H1 (cell line): Measurements from ENCODE around the gene STAG1. TPM values are rescaled to one million over a fixed set of nuclear protein-coding genes. Genes with fewer than 3 reads are reported as not detected.

ENCODE experiments used
- CTCF ChIA-PET: fragments of 300-600 bp; sonication (Branson Sonifier 250); formaldehyde crosslinking; loops from one replicate; lab custom pipeline; 2021; ENCODE audit not compliant: partially characterized antibody; lab: Charles Lee
- POLR2A ChIA-PET: fragments of 300-600 bp; sonication (Branson Sonifier 250); formaldehyde crosslinking; loops from one replicate; lab custom pipeline; 2021; ENCODE audit warnings: inconsistent platforms; ENCODE audit not compliant: partially characterized antibody; lab: Charles Lee
- DNase-seq, 2 experiments: peaks; one replicate each; pipeline versions ENCODE4 v3.0.0 to v3.0.0-alpha.2; 2010 to 2022; ENCODE audit warnings: low spot score in 2 of 2, low read depth in 1 of 2, mixed read lengths in 1 of 2
- FAIRE-seq: peaks from 2 replicates; lab custom pipeline; 2011; peaks lifted over from hg19 to GRCh38; lab: Jason Lieb, UNC
- H2AFZ ChIP-seq: 2 replicates; pipeline ENCODE4 v1.8.1; 2012; ENCODE audit warnings: low read length, inconsistent platforms
- H2AK5ac ChIP-seq: 2 replicates; pipeline ENCODE4 v1.6.1; 2013; ENCODE audit warnings: low read depth, low read length
- H2BK120ac ChIP-seq: replicated peaks from 2 replicates; pipeline ENCODE3; 2013; ENCODE audit warnings: low read depth, low read length, inconsistent platforms
- H2BK12ac ChIP-seq: 2 replicates; pipeline ENCODE4 v1.6.1; 2013; ENCODE audit warnings: low read depth, low read length
- H2BK15ac ChIP-seq: 2 replicates; pipeline ENCODE4 v1.6.1; 2013; ENCODE audit warnings: low read length
- H2BK20ac ChIP-seq: 2 replicates; pipeline ENCODE4 v1.6.1; 2013; ENCODE audit warnings: low read length
- H2BK5ac ChIP-seq: 2 replicates; pipeline ENCODE4 v1.6.1; 2013; ENCODE audit warnings: low read depth, low read length
- H3K14ac ChIP-seq: 2 replicates; pipeline ENCODE4 v1.6.1; 2013; ENCODE audit warnings: inconsistent platforms; ENCODE audit not compliant: insufficient read length
- H3K18ac ChIP-seq: 2 replicates; pipeline ENCODE4 v1.6.1; 2013; ENCODE audit warnings: low read length; ENCODE audit errors: extremely low read depth
- H3K23ac ChIP-seq: 2 replicates; pipeline ENCODE4 v1.6.1; 2013; ENCODE audit warnings: inconsistent platforms; ENCODE audit not compliant: insufficient read length
- H3K23me2 ChIP-seq: 2 replicates; pipeline ENCODE4 v1.6.1; 2013; ENCODE audit warnings: low read depth, low read length
- H3K27ac ChIP-seq: 2 replicates; pipeline ENCODE4 v1.6.1; 2011; ENCODE audit warnings: low read depth, low read length, inconsistent platforms
- H3K27me3 ChIP-seq, 4 experiments: replicated peaks in 1 of 4; 1 replicate in 1 of 4; 2 replicates in 3 of 4; pipeline versions ENCODE4 v1.6.1 to v1.8.1; 2011 to 2013; ENCODE audit warnings: low read length in 3 of 4, mild to moderate bottlenecking in 3 of 4, inconsistent platforms in 2 of 4, mixed read lengths in 2 of 4, moderate library complexity in 1 of 4; ENCODE audit not compliant: control insufficient read depth in 3 of 4, insufficient read depth in 3 of 4; ENCODE audit errors: extremely low read depth in 1 of 4
- H3K36me3 ChIP-seq, 4 experiments: 2 replicates each; pipeline versions ENCODE4 v1.6.1 to v1.8.1; 2011 to 2013; ENCODE audit warnings: mild to moderate bottlenecking in 4 of 4, low read length in 3 of 4, moderate library complexity in 2 of 4, control low read depth in 1 of 4, inconsistent platforms in 1 of 4; ENCODE audit not compliant: insufficient read depth in 4 of 4, control insufficient read depth in 2 of 4
- H3K4ac ChIP-seq: replicated peaks from 2 replicates; pipeline ENCODE3; 2013; ENCODE audit warnings: low read length, low read depth, mixed read lengths, inconsistent platforms; ENCODE audit not compliant: insufficient read length
- H3K4me1 ChIP-seq, 4 experiments: replicated peaks in 1 of 4; 1 replicate in 1 of 4; 2 replicates in 3 of 4; pipeline versions ENCODE4 v1.6.1 to v1.8.1; 2011 to 2013; ENCODE audit warnings: low read length in 3 of 4, inconsistent platforms in 2 of 4, mixed read lengths in 1 of 4; ENCODE audit not compliant: insufficient read depth in 4 of 4, control insufficient read depth in 3 of 4
- H3K4me2 ChIP-seq, 2 experiments: 2 replicates each; pipeline versions ENCODE4 v1.6.1 to v1.8.1; 2011 to 2013; ENCODE audit warnings: low read depth in 2 of 2, low read length in 2 of 2, control low read depth in 1 of 2, inconsistent platforms in 1 of 2, mild to moderate bottlenecking in 1 of 2; ENCODE audit not compliant: insufficient read depth in 1 of 2
- H3K4me3 ChIP-seq, 4 experiments: fragments of 200-600, 300-600 bp in 1 of 4; sonication (generic), shearing (Covaris generic), sonication (Bioruptor Twin) in 1 of 4; 2 replicates each; pipeline versions ENCODE4 v1.5.1 to v1.8.1; 2011 to 2016; ENCODE audit warnings: low read length in 4 of 4, low read depth in 3 of 4, control low read depth in 2 of 4, inconsistent platforms in 2 of 4, mild to moderate bottlenecking in 2 of 4, mixed read lengths in 1 of 4, moderate library complexity in 1 of 4; ENCODE audit not compliant: insufficient read depth in 2 of 4; ENCODE audit errors: extremely low read depth in 1 of 4
- H3K56ac ChIP-seq: replicated peaks from 2 replicates; pipeline ENCODE3; 2013; ENCODE audit warnings: low read depth, mild to moderate bottlenecking, mixed read lengths, low read length, inconsistent platforms; ENCODE audit not compliant: insufficient read length
- H3K79me1 ChIP-seq: 2 replicates; pipeline ENCODE4 v1.6.1; 2013; ENCODE audit warnings: low read depth, low read length, control low read depth
- H3K79me2 ChIP-seq, 2 experiments: 2 replicates each; pipeline versions ENCODE4 v1.6.1 to v1.8.1; 2012 to 2013; ENCODE audit warnings: low read length in 2 of 2, mild to moderate bottlenecking in 2 of 2, inconsistent platforms in 1 of 2; ENCODE audit not compliant: insufficient read depth in 2 of 2, control insufficient read depth in 1 of 2
- H3K9ac ChIP-seq, 4 experiments: replicated peaks in 1 of 4; 1 replicate in 1 of 4; 2 replicates in 3 of 4; pipeline versions ENCODE4 v1.6.1 to v1.8.1; 2011 to 2013; ENCODE audit warnings: low read depth in 3 of 4, low read length in 3 of 4, control low read depth in 2 of 4, mild to moderate bottlenecking in 2 of 4, moderate library complexity in 2 of 4, inconsistent platforms in 1 of 4; ENCODE audit errors: extremely low read depth in 1 of 4
- H3K9me3 ChIP-seq, 2 experiments: 2 replicates each; pipeline versions ENCODE4 v1.6.1 to v1.8.1; 2012 to 2013; ENCODE audit warnings: mild to moderate bottlenecking in 2 of 2, moderate library complexity in 2 of 2, control low read depth in 1 of 2, inconsistent platforms in 1 of 2, low read depth in 1 of 2, low read length in 1 of 2, mixed read lengths in 1 of 2; ENCODE audit not compliant: insufficient read depth in 2 of 2
- H4K20me1 ChIP-seq, 2 experiments: replicated peaks in 1 of 2; 2 replicates each; pipeline versions ENCODE3 to v1.8.1; 2011 to 2013; ENCODE audit warnings: inconsistent platforms in 2 of 2, low read length in 2 of 2, mild to moderate bottlenecking in 1 of 2; ENCODE audit not compliant: insufficient read depth in 2 of 2, control insufficient read depth in 1 of 2
- H4K5ac ChIP-seq: 2 replicates; pipeline ENCODE4 v1.6.1; 2013; ENCODE audit warnings: low read length, low read depth, mixed read lengths, inconsistent platforms; ENCODE audit not compliant: insufficient read length
- H4K8ac ChIP-seq: 2 replicates; pipeline ENCODE4 v1.8.0; 2013; ENCODE audit warnings: mild to moderate bottlenecking, moderate library complexity, low read length, inconsistent platforms; ENCODE audit not compliant: insufficient read depth; ENCODE audit errors: extremely low read depth
- H4K91ac ChIP-seq: replicated peaks from 2 replicates; pipeline ENCODE3; 2013; ENCODE audit warnings: low read length, mixed read lengths, inconsistent platforms; ENCODE audit not compliant: insufficient read length
- BCL11A ChIP-seq, 2 experiments: IDR thresholded peaks; one replicate each; pipeline ENCODE4 v1.6.1; 2011; ENCODE audit warnings: low read depth in 2 of 2, low read length in 2 of 2, mild to moderate bottlenecking in 2 of 2
- CEBPB ChIP-seq: IDR thresholded peaks from 2 replicates; pipeline ENCODE4 v1.6.1; 2012; ENCODE audit warnings: low read depth, low read length
- EZH2 ChIP-seq: fragments of 200-600 bp; sonication (generic); IDR thresholded peaks from 2 replicates; pipeline ENCODE4 v1.7.1; 2012; ENCODE audit warnings: low read depth, mild to moderate bottlenecking, moderate library complexity, low read length, inconsistent platforms; ENCODE audit not compliant: severe bottlenecking
- HDAC6 ChIP-seq: IDR thresholded peaks from one replicate; pipeline ENCODE4 v1.7.1; 2012; ENCODE audit warnings: low read depth, mild to moderate bottlenecking, inconsistent platforms, low read length, moderate library complexity
- JUN ChIP-seq: IDR thresholded peaks from 2 replicates; pipeline ENCODE4 v1.6.1; 2011; ENCODE audit warnings: low read depth, mild to moderate bottlenecking, improper control_type of control experiment, low read length
- NANOG ChIP-seq: IDR thresholded peaks from 2 replicates; pipeline ENCODE4 v1.6.1; 2011; ENCODE audit warnings: low read length, low read depth, mild to moderate bottlenecking, inconsistent platforms; ENCODE audit not compliant: insufficient read depth, poor library complexity, severe bottlenecking
- NRF1 ChIP-seq: IDR thresholded peaks from 2 replicates; pipeline ENCODE4 v1.6.1; 2011; ENCODE audit warnings: mild to moderate bottlenecking, low read depth, low read length, improper control_type of control experiment
- POLR2AphosphoS5 ChIP-seq: IDR thresholded peaks from 2 replicates; pipeline ENCODE4 v1.6.1; 2011; ENCODE audit warnings: low read depth, low read length
- SUZ12 ChIP-seq: fragments of 200-600 bp; sonication (generic); IDR thresholded peaks from 2 replicates; pipeline ENCODE4 v1.6.1; 2012; ENCODE audit warnings: mild to moderate bottlenecking, inconsistent platforms, low read length, moderate library complexity, mixed read lengths
- TAF7 ChIP-seq: optimal IDR thresholded peaks from 2 replicates; pipeline ENCODE3; 2011; ENCODE audit warnings: low read depth, mild to moderate bottlenecking, inconsistent platforms, low read length, moderate library complexity, borderline replicate concordance
- TBP ChIP-seq: IDR thresholded peaks from 2 replicates; pipeline ENCODE4 v1.6.1; 2011; ENCODE audit warnings: low read depth, low read length, improper control_type of control experiment
- WGBS, 2 experiments: shearing (Covaris generic) in 1 of 2; methylation state at CpG; one replicate each; pipeline versions ENCODE4 v1.1.6 to v1.1.7; 2013 to 2015; ENCODE audit warnings: low lambda C conversion rate in 2 of 2, mixed read lengths in 2 of 2, inconsistent platforms in 1 of 2, low coverage in 1 of 2, missing lambda C conversion rate in 1 of 2; ENCODE audit not compliant: insufficient replicate concordance in 2 of 2, insufficient coverage in 1 of 2, insufficient read length in 1 of 2; ENCODE audit errors: extremely low coverage in 1 of 2, missing lambda C conversion rate in 1 of 2; 5-methylcytosine and 5-hydroxymethylcytosine counted together
- polyA plus RNA-seq, 7 experiments: library from polyadenylated mRNA; depleted of rRNA in 3 of 7; stranded (reverse) in 5 of 7; unstranded in 2 of 7; fragments of >200 nt in 5 of 7; fragments of 200-250 nt in 2 of 7; gene quantifications; 1 replicate in 5 of 7; 2 replicates in 1 of 7; 4 replicates in 1 of 7; pipeline versions ENCODE4 v1.2.1 to v1.2.3, GENCODE V29; 2011 to 2013; ENCODE audit warnings: missing spikeins in 2 of 7, mixed read lengths in 2 of 7
- total RNA-seq: library from RNA; stranded (reverse); fragmentation: NEBNext Ultra II Directional; extraction: Animal tissue kit (Norgen Biotek cat#: 25700); gene quantifications from 2 replicates; pipeline ENCODE4 v1.2.1, GENCODE V29; 2021
- TF ChIP-seq, protein P1 (sequence below): IDR thresholded peaks from 2 replicates; pipeline ENCODE4 v1.6.1; 2012; ENCODE audit warnings: inconsistent platforms

The STAG1 gene
- total and polyA plus RNA-seq, 2 of the 8 experiments (the other 6 are each of a cell fraction or from before 2014, with no cell fraction given), result 4.6 to 23.4 TPM

DNA sequence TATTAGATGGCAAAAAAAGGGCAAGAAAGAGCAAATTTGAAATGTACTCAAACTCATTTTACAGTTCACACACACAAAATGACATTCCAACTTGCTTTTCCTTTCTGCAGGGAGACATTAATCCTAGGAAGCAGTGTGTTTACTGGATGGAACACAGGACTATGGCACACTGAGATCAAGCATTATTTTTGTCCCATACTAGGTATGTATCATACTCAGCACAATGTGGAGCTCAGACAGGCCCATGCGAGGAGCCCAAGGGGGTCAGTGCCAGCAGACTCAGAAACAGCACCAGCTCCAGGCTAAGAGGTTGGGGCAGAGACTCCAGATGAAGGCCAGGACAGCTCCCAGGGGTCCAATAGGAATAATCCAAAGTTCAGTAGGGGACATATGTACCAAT, 36.0 kb upstream of the STAG1 start:
- no peak overlapping the region for H3K27ac ChIP-seq
- H3K79me2 ChIP-seq, result no peaks in the 10 kb centered on the region
- no peak overlapping the region for H2BK15ac ChIP-seq
- H2AK5ac ChIP-seq, result no peak overlapping the region
- H2AFZ ChIP-seq, result no peak overlapping the region
- no peak overlapping the region for H3K23ac ChIP-seq
- CTCF ChIA-PET, result interaction anchor here (1.2 to 1.5 kb wide), 2 partner anchors 36 to 81 kb away, joined by 3 read pairs; partner anchors contain the start of gene STAG1
- no peaks in the 10 kb centered on the region for H3K27me3 ChIP-seq
- WGBS, 2 experiments, result 88% methylated on average over 1 of the region's 1 CpG; no CpG with 5 or more reads in 1 of the 2 experiments
- no peaks in the 10 kb centered on the region; a peak in 1 of 4 replicates for H3K9me3 ChIP-seq
- H3K79me1 ChIP-seq, result no peaks in the 10 kb centered on the region
- H2BK20ac ChIP-seq, result no peak overlapping the region
- H2BK5ac ChIP-seq, result no peak overlapping the region
- TF ChIP-seq, protein P1, sequence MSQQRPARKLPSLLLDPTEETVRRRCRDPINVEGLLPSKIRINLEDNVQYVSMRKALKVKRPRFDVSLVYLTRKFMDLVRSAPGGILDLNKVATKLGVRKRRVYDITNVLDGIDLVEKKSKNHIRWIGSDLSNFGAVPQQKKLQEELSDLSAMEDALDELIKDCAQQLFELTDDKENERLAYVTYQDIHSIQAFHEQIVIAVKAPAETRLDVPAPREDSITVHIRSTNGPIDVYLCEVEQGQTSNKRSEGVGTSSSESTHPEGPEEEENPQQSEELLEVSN, result no peak
- TF ChIP-seq TBP (no peak), JUN (no peak), EZH2 (no peak), CEBPB (no peak), TAF7 (no peak), HDAC6 (no peak), BCL11A (IDR thresholded peaks at IDR 0.05; ENCODE audit: low read depth in 2 of 2, low read length in 2 of 2) (no peak), SUZ12 (no peak), NANOG (no peak), POLR2AphosphoS5 (no peak), NRF1 (no peak)
- TF ChIP-seq, all 59 proteins: peak for 0
- Histone ChIP-seq H3K14ac (no peak overlapping the region), H3K18ac (no peak overlapping the region), H3K4me1 (peaks cover 0 to 6% (median 4%) of the 10 kb centered on the region in 4 experiments; a peak in 4 of 7 replicates), H3K23me2 (no peaks in the 10 kb centered on the region; the same call in 1 of the 2 replicates), H2BK120ac (no peak overlapping the region), H3K4me3 (no peak overlapping the region), H3K36me3 (no peaks in the 10 kb centered on the region), H4K91ac (no peak overlapping the region), H3K4me2 (no peak overlapping the region), H3K56ac (no peak overlapping the region), H4K20me1 (no peaks in the 10 kb centered on the region), H3K9ac (no peak overlapping the region), H2BK12ac (no peak overlapping the region), H3K4ac (no peak overlapping the region), H4K8ac (no peak overlapping the region), H4K5ac (no peak overlapping the region)
- DNase-seq (no peak), FAIRE-seq (no peak)
- POLR2A ChIA-PET, result no interaction called here
